HEK293 (cell line): Measurements from ENCODE around the gene NFYB.
A peak's percentile ranks its signal among the peaks of the same experiment; 100 is the strongest.

Experiments
- CTCF ChIA-PET: fragments of 350-600 bp; formaldehyde crosslinking; extraction: SDS; loops from one replicate; lab custom pipeline; 2021; ENCODE audit warnings: antibody characterized with exemption; lab: Yijun Ruan, JAX
- POLR2A ChIA-PET: fragments of 300-600 bp; formaldehyde crosslinking; extraction: SDS; loops from one replicate; lab custom pipeline; 2020; ENCODE audit warnings: antibody characterized with exemption, inconsistent platforms; lab: Yijun Ruan, JAX
- H3K27ac ChIP-seq: fragments of 200-500 bp; sonication (Bioruptor generic); 2 replicates; pipeline ENCODE4 v1.5.1; 2014; ENCODE audit warnings: low read depth, low read length, control low read depth, inconsistent platforms; ENCODE audit errors: extremely low read depth
- H3K36me3 ChIP-seq, 2 experiments: fragments of 200-500 bp in 1 of 2; sonication (Bioruptor generic) in 1 of 2; 1 replicate in 1 of 2; 2 replicates in 1 of 2; pipeline ENCODE4 v1.5.1; 2014 to 2017; ENCODE audit warnings: inconsistent platforms in 2 of 2, low read length in 2 of 2; ENCODE audit not compliant: control insufficient read depth in 2 of 2, insufficient read depth in 1 of 2
- H3K4me1 ChIP-seq: fragments of 200-500 bp; sonication (Bioruptor generic); 2 replicates; pipeline ENCODE4 v1.5.1; 2014; ENCODE audit warnings: mild to moderate bottlenecking, low read length, inconsistent platforms; ENCODE audit not compliant: control insufficient read depth, insufficient read depth
- H3K4me3 ChIP-seq: 2 replicates; pipeline ENCODE4 v1.5.1; 2011; ENCODE audit warnings: low read depth, mild to moderate bottlenecking, control low read depth, low read length, moderate library complexity
- H3K9me3 ChIP-seq: fragments of 200-500 bp; sonication (Bioruptor generic); 2 replicates; pipeline ENCODE4 v1.5.1; 2014; ENCODE audit warnings: low read depth, low read length, inconsistent platforms; ENCODE audit not compliant: control insufficient read depth, insufficient read depth
- EGR2 ChIP-seq: fragments of 450-650 bp; formaldehyde crosslinking; IDR thresholded peaks from 2 replicates; pipeline ENCODE4 v1.5.1; 2016; ENCODE audit warnings: low read depth, missing biosample characterization, missing genetic modification characterization
- GLI4 ChIP-seq: fragments of 450-650 bp; formaldehyde crosslinking; IDR thresholded peaks from 2 replicates; pipeline ENCODE4 v1.5.1; 2016; ENCODE audit warnings: missing biosample characterization, missing genetic modification characterization
- GLIS1 ChIP-seq: fragments of 450-650 bp; formaldehyde crosslinking; IDR thresholded peaks from 2 replicates; pipeline ENCODE4 v1.5.1; 2016; ENCODE audit warnings: missing biosample characterization, missing genetic modification characterization
- GLIS2 ChIP-seq: fragments of 450-650 bp; formaldehyde crosslinking; IDR thresholded peaks from 2 replicates; pipeline ENCODE4 v1.5.1; 2016; ENCODE audit warnings: missing biosample characterization, missing genetic modification characterization
- SP2 ChIP-seq: fragments of 450-650 bp; formaldehyde crosslinking; IDR thresholded peaks from 2 replicates; pipeline ENCODE4 v1.5.1; 2016; ENCODE audit warnings: missing biosample characterization, missing genetic modification characterization
- ZBTB20 ChIP-seq: fragments of 450-650 bp; formaldehyde crosslinking; IDR thresholded peaks from 2 replicates; pipeline ENCODE4 v1.5.1; 2016; ENCODE audit warnings: missing biosample characterization, missing genetic modification characterization
- ZEB2 ChIP-seq: fragments of 450-650 bp; formaldehyde crosslinking; IDR thresholded peaks from 2 replicates; pipeline ENCODE4 v1.5.1; 2016; ENCODE audit warnings: missing biosample characterization, missing genetic modification characterization
- ZFHX2 ChIP-seq: fragments of 450-650 bp; formaldehyde crosslinking; conservative IDR thresholded peaks from 2 replicates; pipeline ENCODE4 v1.5.1; 2016; ENCODE audit warnings: missing biosample characterization, missing genetic modification characterization
- ZNF133 ChIP-seq: fragments of 450-650 bp; formaldehyde crosslinking; IDR thresholded peaks from 2 replicates; pipeline ENCODE4 v1.5.1; 2016; ENCODE audit warnings: missing biosample characterization, missing genetic modification characterization
- ZNF335 ChIP-seq: fragments of 450-650 bp; formaldehyde crosslinking; conservative IDR thresholded peaks from 2 replicates; pipeline ENCODE4 v1.5.1; 2016; ENCODE audit warnings: missing biosample characterization, missing genetic modification characterization
- ZNF426 ChIP-seq: fragments of 450-650 bp; formaldehyde crosslinking; IDR thresholded peaks from 2 replicates; pipeline ENCODE4 v1.5.1; 2017; ENCODE audit warnings: missing biosample characterization, missing genetic modification characterization, mild to moderate bottlenecking, inconsistent platforms, moderate library complexity
- ZNF561 ChIP-seq: fragments of 450-650 bp; IDR thresholded peaks from 2 replicates; pipeline ENCODE4 v1.5.1; 2018; ENCODE audit warnings: missing biosample characterization, missing genetic modification characterization, borderline replicate concordance
- ZNF600 ChIP-seq: fragments of 450-650 bp; formaldehyde crosslinking; IDR thresholded peaks from 2 replicates; pipeline ENCODE4 v1.5.1; 2016; ENCODE audit warnings: missing biosample characterization, missing genetic modification characterization
- ZNF629 ChIP-seq: fragments of 450-650 bp; formaldehyde crosslinking; IDR thresholded peaks from 2 replicates; pipeline ENCODE4 v1.5.1; 2017; ENCODE audit warnings: missing biosample characterization, missing genetic modification characterization
- ZNF837 ChIP-seq: fragments of 450-650 bp; formaldehyde crosslinking; IDR thresholded peaks from 2 replicates; pipeline ENCODE4 v1.5.1; 2016; ENCODE audit warnings: missing biosample characterization, missing genetic modification characterization
- ZXDB ChIP-seq: fragments of 450-650 bp; formaldehyde crosslinking; IDR thresholded peaks from 2 replicates; pipeline ENCODE4 v1.5.1; 2016; ENCODE audit warnings: missing biosample characterization, missing genetic modification characterization
- TF ChIP-seq, protein P1 (sequence below): fragments of 450-650 bp; formaldehyde crosslinking; IDR thresholded peaks from 2 replicates; pipeline ENCODE4 v1.5.1; 2016; ENCODE audit warnings: missing biosample characterization, missing genetic modification characterization
- TF ChIP-seq, protein P2 (sequence below): fragments of 450-650 bp; formaldehyde crosslinking; IDR thresholded peaks from 2 replicates; pipeline ENCODE4; 2016; ENCODE audit warnings: missing biosample characterization, missing genetic modification characterization
- TF ChIP-seq, protein P3 (sequence below): fragments of 450-650 bp; formaldehyde crosslinking; IDR thresholded peaks from 2 replicates; pipeline ENCODE4 v1.5.1; 2016; ENCODE audit warnings: missing biosample characterization, missing genetic modification characterization
- TF ChIP-seq, protein P4 (sequence below): fragments of 450-650 bp; formaldehyde crosslinking; IDR thresholded peaks from 2 replicates; pipeline ENCODE4 v1.5.1; 2016; ENCODE audit warnings: missing biosample characterization, missing genetic modification characterization
- TF ChIP-seq, protein P5 (sequence below): fragments of 450-650 bp; formaldehyde crosslinking; optimal IDR thresholded peaks from 2 replicates; pipeline ENCODE3; 2016; ENCODE audit warnings: missing biosample characterization, mild to moderate bottlenecking, missing genetic modification characterization

NFYB gene

DNA sequence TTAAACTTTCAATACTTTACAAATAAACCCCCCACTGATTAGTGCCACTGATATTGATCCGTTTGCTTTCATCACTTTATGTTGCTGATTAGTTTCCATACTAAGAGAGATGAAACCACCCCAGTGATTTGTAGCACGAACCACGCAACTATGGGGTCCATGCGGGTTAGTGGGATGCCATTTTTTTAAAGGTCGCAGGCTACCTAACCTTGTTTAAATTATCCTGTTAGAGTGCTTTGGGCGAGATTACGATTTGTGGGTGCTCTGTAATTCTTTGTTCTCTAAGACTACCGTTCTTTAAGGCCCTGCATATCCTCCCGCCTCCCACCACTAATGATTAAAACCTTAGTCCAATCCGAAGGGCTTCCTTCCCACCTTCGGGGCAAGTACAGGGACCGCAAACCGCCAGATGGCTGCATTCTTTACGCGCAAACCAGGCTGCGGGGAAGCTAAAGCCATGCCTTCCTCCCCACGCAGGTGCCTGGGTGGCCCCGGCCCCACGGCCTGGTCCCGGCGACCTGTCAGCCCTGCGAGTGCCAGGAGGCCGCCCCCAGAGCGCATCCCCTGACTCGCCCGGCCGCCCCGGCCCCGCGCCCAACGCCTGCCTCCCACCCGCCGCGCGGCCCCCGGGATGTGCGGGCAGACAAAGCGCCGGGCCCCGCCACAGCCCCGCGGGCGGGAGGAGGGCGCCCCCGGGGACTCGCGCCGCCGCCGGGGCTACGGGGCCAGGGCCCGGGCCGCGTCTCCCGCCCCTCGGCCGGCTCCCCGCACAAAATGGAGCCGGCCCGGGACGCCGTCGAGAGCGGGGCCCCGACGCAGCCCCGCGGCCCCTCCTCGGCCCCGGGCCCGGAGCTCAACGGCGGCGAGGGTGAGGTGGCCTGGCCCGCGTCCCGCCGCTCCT is 759 bp downstream of the NFYB start:
- Histone ChIP-seq H3K4me3 (peak overlapping the region; percentile 88), H3K27ac (peak overlapping the region; percentile 97), H3K4me1 (peaks cover 5% of the 10 kb centered on the region; the same call in 1 of the 2 replicates), H3K9me3 (no peaks in the 10 kb centered on the region), H3K36me3 (peaks cover 0 to 27% of the 10 kb centered on the region in 2 experiments; a peak in 1 of 3 replicates)
- POLR2A ChIA-PET = interaction anchor here (0.5 to 2.3 kb wide), 19 partner anchors 9 to 970 kb away, joined by 3 to 16 read pairs (median 7); partner anchors contain the start of genes HSP90B1, NT5DC3, TDG and WASHC4
- TF ChIP-seq ZBTB20 (tag by site-specific recombination) (peak; percentile 81), ZNF837 (no peak), ZNF600 (tag by site-specific recombination) (0 out of 2 replicates have a peak, but pooled peaks have one; percentile 25), GLIS1 (tag by site-specific recombination) (peak; percentile 91), EGR2 (peak; percentile 75), ZNF629 (tag by site-specific recombination) (no peak), ZNF133 (tag by site-specific recombination) (no peak), ZEB2 (tag by site-specific recombination) (no peak), ZXDB (tag by site-specific recombination) (0 out of 2 replicates have a peak, but pooled peaks have one; percentile 16), GLIS2 (tag by site-specific recombination) (peak; percentile 85), SP2 (tag by site-specific recombination) (peak; percentile 61), ZNF561 (tag by site-specific recombination) (no peak), ZNF335 (tag by site-specific recombination) (peak; percentile 71), ZNF426 (tag by site-specific recombination) (no peak), ZFHX2 (tag by site-specific recombination) (peak; percentile 81), GLI4 (no peak)
- TF ChIP-seq, protein P1, sequence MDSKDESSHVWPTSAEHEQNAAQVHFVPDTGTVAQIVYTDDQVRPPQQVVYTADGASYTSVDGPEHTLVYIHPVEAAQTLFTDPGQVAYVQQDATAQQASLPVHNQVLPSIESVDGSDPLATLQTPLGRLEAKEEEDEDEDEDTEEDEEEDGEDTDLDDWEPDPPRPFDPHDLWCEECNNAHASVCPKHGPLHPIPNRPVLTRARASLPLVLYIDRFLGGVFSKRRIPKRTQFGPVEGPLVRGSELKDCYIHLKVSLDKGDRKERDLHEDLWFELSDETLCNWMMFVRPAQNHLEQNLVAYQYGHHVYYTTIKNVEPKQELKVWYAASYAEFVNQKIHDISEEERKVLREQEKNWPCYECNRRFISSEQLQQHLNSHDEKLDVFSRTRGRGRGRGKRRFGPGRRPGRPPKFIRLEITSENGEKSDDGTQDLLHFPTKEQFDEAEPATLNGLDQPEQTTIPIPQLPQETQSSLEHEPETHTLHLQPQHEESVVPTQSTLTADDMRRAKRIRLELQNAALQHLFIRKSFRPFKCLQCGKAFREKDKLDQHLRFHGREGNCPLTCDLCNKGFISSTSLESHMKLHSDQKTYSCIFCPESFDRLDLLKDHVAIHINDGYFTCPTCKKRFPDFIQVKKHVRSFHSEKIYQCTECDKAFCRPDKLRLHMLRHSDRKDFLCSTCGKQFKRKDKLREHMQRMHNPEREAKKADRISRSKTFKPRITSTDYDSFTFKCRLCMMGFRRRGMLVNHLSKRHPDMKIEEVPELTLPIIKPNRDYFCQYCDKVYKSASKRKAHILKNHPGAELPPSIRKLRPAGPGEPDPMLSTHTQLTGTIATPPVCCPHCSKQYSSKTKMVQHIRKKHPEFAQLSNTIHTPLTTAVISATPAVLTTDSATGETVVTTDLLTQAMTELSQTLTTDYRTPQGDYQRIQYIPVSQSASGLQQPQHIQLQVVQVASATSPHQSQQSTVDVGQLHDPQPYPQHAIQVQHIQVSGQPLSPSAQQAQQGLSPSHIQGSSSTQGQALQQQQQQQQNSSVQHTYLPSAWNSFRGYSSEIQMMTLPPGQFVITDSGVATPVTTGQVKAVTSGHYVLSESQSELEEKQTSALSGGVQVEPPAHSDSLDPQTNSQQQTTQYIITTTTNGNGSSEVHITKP = peak; percentile 71
- TF ChIP-seq, protein P2, sequence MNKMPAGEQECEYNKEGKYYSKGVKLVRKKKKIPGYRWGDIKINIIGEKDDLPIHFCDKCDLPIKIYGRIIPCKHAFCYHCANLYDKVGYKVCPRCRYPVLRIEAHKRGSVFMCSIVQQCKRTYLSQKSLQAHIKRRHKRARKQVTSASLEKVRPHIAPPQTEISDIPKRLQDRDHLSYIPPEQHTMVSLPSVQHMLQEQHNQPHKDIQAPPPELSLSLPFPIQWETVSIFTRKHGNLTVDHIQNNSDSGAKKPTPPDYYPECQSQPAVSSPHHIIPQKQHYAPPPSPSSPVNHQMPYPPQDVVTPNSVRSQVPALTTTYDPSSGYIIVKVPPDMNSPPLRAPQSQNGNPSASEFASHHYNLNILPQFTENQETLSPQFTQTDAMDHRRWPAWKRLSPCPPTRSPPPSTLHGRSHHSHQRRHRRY = no peak
- TF ChIP-seq, protein P3, sequence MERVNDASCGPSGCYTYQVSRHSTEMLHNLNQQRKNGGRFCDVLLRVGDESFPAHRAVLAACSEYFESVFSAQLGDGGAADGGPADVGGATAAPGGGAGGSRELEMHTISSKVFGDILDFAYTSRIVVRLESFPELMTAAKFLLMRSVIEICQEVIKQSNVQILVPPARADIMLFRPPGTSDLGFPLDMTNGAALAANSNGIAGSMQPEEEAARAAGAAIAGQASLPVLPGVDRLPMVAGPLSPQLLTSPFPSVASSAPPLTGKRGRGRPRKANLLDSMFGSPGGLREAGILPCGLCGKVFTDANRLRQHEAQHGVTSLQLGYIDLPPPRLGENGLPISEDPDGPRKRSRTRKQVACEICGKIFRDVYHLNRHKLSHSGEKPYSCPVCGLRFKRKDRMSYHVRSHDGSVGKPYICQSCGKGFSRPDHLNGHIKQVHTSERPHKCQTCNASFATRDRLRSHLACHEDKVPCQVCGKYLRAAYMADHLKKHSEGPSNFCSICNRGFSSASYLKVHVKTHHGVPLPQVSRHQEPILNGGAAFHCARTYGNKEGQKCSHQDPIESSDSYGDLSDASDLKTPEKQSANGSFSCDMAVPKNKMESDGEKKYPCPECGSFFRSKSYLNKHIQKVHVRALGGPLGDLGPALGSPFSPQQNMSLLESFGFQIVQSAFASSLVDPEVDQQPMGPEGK = peak; percentile 39; the same call in 1 of the 2 replicates
- TF ChIP-seq, protein P4, sequence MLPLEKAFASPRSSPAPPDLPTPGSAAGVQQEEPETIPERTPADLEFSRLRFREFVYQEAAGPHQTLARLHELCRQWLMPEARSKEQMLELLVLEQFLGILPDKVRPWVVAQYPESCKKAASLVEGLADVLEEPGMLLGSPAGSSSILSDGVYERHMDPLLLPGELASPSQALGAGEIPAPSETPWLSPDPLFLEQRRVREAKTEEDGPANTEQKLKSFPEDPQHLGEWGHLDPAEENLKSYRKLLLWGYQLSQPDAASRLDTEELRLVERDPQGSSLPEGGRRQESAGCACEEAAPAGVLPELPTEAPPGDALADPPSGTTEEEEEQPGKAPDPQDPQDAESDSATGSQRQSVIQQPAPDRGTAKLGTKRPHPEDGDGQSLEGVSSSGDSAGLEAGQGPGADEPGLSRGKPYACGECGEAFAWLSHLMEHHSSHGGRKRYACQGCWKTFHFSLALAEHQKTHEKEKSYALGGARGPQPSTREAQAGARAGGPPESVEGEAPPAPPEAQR = no peak
- TF ChIP-seq, protein P5, sequence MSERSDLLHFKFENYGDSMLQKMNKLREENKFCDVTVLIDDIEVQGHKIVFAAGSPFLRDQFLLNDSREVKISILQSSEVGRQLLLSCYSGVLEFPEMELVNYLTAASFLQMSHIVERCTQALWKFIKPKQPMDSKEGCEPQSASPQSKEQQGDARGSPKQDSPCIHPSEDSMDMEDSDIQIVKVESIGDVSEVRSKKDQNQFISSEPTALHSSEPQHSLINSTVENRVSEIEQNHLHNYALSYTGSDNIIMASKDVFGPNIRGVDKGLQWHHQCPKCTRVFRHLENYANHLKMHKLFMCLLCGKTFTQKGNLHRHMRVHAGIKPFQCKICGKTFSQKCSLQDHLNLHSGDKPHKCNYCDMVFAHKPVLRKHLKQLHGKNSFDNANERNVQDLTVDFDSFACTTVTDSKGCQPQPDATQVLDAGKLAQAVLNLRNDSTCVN (tag by site-specific recombination) = peak; percentile 35
- CTCF ChIA-PET = interaction anchor here (0.5 to 1.9 kb wide), 2 partner anchors 28 to 135 kb away, joined by 3 to 9 read pairs; no protein-coding TSS in a partner anchor
